HG03196 (cell line): ENCODE results near the gene ANKS1B.
"Not testable (repeated sequence)": the region's sequence is repeated elsewhere in the genome, so short reads cannot be mapped to it uniquely, and the experiment has no call there.

Experiments
- ATAC-seq: cut with Tn5 transposase; IDR thresholded peaks from one replicate; pipeline ENCODE4 v1.9.1; 2021; ENCODE audit not compliant: unreplicated experiment

The ANKS1B gene

DNA sequence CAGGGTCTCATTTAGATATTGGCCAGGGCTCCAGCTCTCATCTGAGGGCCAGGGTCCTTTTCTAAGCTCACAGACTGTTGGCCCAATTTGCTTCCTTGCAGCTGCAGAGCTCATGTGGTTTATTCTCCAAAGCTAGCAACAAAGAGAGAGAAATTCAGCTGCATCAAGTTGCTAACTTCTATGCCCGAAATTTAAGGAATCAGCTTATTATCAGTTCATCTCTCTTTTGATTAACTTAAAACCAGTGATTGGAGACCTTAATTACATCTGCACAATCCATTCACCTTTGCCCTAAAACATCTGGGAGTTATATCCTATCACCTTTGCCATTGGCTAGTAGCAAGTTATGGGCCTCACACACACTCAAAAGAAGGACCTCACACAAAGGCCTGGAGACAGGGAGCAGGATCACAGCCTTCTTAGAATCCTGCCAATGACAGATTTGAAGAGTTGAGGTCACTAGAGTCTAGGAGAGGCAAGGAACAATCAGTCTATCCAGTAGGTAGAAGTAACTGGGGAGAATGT lies 596.0 kb downstream of the ANKS1B start:
- ATAC-seq: no peak

GRCh38 chr12:99387661-99388060 lies 597.1 kb downstream of the ANKS1B start:
- ATAC-seq: no peak

GRCh38 chr12:99386907-99387306 lies 597.8 kb downstream of the ANKS1B start:
- ATAC-seq: peak; percentile 39

DNA sequence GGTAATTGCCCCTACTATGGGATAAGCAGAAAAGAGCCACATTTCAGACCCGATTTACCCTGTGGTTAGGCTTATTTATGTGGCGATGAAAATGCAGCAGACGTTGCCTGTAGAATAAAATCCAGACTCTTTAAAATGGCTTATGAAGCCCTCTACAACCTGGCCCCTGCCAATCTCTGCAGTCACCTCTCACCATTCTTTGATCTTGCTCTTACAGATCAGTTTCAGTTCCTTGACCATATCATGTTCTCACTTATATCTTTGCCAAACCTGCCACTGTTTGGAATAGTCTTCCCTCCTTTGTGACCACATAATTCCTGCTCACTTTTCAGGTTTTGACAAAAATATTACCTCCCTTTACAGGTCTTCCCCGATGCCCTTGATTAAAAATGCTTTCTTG lies 601.5 kb downstream of the ANKS1B start:
- ATAC-seq: no peak

GRCh38 chr12:99381992-99382391 lies 602.7 kb downstream of the ANKS1B start:
- peak; percentile 87 for ATAC-seq

GRCh38 chr12:99380701-99381100 lies 604.0 kb downstream of the ANKS1B start:
- ATAC-seq: no peak

DNA sequence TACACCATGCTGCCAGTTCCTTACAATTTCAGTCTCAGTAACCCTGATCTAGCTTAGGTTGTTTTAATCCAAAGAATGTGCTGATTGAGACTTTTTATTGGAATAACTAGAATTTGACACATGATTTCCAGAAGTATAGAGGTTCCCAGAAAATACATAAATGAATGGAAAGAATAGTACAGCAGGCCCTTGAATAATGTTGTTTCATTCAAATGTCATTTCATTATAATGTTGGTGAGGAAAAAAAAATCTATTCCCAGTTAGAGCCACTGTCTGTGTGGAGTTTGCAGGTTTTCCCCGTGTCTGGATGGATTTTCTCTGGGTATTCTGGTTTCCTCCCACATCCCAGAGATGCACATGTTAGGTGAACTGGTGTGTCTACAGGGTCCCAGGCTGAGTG lies 610.7 kb downstream of the ANKS1B start:
- ATAC-seq: no peak

DNA sequence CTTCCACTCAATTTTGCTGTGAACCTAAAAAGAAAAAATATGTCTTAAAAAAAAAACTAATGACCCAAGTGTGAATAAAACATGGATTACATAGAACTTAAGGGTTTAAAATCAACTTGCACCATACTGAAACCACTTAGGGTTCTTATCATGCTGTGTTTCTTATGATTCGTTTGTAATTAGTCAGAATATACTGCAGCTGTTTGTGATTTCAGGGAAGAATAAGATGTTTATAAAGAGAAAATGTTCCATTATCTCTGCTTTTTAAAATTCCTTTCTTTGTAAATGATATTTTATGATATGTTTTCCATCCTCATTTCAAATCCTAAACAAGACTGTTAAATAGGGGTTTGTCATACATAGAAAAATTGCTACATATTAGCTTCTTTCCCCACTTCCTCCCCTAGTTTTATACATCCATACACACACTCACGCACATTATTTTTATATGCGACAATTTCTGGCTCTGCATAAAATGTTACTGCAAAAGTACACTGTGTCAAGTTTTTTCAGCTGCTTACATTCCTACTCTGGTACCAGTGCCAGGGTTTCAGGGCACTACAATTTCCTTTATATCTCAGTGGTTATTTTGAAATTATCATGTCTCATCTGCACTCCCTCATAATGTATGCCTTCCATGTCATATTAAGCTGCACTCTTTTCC lies 612.3 kb downstream of the ANKS1B start:
- no peak for ATAC-seq

- ATAC-seq: no peak
These were observed 614.2 kb downstream of the ANKS1B start for GRCh38 chr12:99370421-99371138.

- ATAC-seq: no peak
These were observed 617.6 kb downstream of the ANKS1B start for GRCh38 chr12:99367181-99367580.

GRCh38 chr12:99352269-99352668 lies 632.5 kb downstream of the ANKS1B start:
- ATAC-seq: no peak

- no peak for ATAC-seq
These were observed 640.8 kb downstream of the ANKS1B start for GRCh38 chr12:99343960-99344359.

GRCh38 chr12:99339663-99340062 lies 645.1 kb downstream of the ANKS1B start:
- no peak for ATAC-seq

- ATAC-seq: no peak
These were observed 650.3 kb downstream of the ANKS1B start for GRCh38 chr12:99334285-99335056.

DNA sequence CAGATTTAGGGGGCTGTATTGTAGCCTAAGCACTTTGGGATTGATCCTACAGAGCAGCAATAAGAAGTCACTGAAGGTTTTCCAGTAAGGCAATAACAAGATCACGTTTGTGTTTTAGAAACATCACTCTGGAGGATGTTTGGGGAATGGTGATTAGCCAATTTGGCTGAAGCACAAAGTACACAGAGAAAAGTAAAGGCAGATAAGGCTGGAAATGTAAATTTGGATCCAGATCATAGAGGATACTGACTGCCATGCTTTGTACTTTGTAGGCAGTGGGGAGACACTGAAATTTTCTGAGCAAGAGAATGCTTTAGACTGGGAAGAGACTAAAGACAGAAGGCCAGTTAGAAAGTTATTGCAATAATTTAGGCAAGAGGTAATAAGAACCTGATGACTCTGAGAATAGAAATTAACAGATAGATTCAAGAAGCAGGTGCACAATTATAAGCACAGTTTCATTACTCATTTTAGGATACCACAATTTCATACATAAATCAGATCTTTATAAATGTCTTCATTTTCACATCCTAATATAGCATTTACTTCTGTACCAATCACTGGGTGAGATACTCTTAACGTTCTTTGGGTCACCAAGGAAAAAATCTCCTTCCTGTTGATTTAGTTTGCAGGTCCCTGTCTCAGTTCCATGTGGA lies 651.7 kb downstream of the ANKS1B start:
- no peak for ATAC-seq

DNA sequence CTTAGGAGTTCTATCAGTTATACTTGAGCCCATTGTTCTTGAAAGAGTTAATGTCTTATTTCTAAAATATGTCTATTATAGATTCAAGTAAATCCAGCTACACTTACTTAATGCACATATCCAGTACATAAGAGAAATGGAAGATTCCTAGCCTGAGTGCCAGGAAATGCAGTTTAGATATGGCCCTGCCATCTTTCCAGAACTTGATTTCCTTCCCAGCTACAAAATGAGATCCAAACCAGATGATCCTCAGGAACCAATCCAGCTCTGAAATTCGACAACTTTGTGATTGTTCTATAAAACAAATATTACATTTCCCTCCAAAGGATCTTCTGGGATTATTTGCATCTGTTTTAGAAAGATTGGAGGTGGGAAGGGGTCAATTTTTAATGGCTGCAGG lies 654.5 kb downstream of the ANKS1B start:
- no peak for ATAC-seq

GRCh38 chr12:99321210-99321609 lies 663.5 kb downstream of the ANKS1B start:
- not testable (repeated sequence) for ATAC-seq

GRCh38 chr12:99311373-99311772 lies 673.4 kb downstream of the ANKS1B start:
- no peak for ATAC-seq

DNA sequence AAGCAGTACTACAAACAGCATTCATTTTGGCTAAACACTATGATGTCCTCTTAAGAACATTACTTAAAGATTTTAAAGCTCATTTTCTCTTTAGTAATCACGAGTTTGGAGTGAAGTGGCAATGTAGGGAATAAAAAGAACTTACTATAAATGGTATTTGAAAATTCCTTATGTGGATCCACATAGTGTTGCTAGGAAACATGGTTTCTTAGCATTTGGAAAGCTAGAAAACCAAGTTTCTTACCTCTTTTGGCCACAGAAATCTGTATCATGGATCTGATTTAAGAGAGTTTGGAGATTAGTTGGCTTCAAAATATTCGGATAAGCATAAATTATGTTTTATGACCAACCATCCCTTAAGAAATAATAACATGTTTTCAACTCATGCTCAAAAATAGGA lies 674.9 kb downstream of the ANKS1B start:
- ATAC-seq: no peak

- no peak for ATAC-seq
These were observed 681.9 kb downstream of the ANKS1B start for GRCh38 chr12:99302874-99303273.

DNA sequence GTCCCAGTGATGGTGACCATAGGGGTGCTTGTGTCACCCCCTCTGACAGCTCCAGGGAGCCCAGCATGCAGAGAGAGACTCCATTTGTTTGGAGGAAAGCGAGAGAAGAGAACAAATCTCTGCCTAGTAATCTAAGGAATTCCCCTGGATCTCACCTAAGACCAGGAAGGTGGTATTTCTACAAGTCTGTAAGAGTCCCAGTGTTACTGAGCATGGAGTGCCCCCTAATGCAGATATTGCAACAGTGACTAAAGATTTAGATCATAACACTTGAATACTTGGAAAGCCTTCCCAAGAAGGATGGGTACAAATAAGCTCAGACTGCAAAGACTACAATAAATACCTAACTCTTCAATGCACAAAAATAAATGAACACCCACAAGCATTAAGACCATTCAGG lies 697.6 kb downstream of the ANKS1B start:
- ATAC-seq: no peak
